ENCODE results near the gene MRPL53.
A peak's percentile ranks its signal among the peaks of the same experiment; 100 is the strongest.

MRPL53 gene

GRCh38 chr2:74507926-74508520 is 35.5 kb upstream of the MRPL53 start:
- peaks cover 15% of the 10 kb centered on the region for H3K27me3 ChIP-seq (ENCODE audit: control insufficient read depth, insufficient read depth, low read length)
- H3K4me2 ChIP-seq (ENCODE audit: low read length): peak overlapping the region; percentile 97
- peak overlapping the region; percentile 99 for H3K9ac ChIP-seq (ENCODE audit: low read depth, low read length)
- H3K4me3 ChIP-seq (ENCODE audit: low read length): peak overlapping the region; percentile 98
- H3K9me3 ChIP-seq (replicated peaks; ENCODE audit: low read length): no peaks in the 10 kb centered on the region
- peaks cover 17% of the 10 kb centered on the region for H3K36me3 ChIP-seq (ENCODE audit: insufficient read depth, low read length)
- H3K4me1 ChIP-seq (ENCODE audit: control insufficient read depth, insufficient read depth, low read length): peaks cover 46% of the 10 kb centered on the region

GRCh38 chr2:74507145-74507925 is 34.9 kb upstream of the MRPL53 start, which contains the start of gene PCGF1:
Gene PCGF1, minus strand, starts transcription at chr2:74507695. Its CDS starts 27 bp downstream, at chr2:74507668.
- Histone ChIP-seq H3K9ac (ENCODE audit: low read depth, low read length) (peak within 1 kb of the TSS; percentile 99), H3K4me2 (ENCODE audit: low read length) (peak within 1 kb of the TSS; percentile 97), H3K27me3 (ENCODE audit: control insufficient read depth, insufficient read depth, low read length) (peaks cover 10% of the 10 kb centered on the region), H3K4me1 (ENCODE audit: control insufficient read depth, insufficient read depth, low read length) (peaks cover 53% of the 10 kb centered on the region), H3K4me3 (ENCODE audit: low read length) (peak within 1 kb of the TSS; percentile 98), H3K9me3 (replicated peaks; ENCODE audit: low read length) (no peaks in the 10 kb centered on the region), H3K36me3 (ENCODE audit: insufficient read depth, low read length) (peaks cover 17% of the 10 kb centered on the region)

GRCh38 chr2:74505448-74506246 is 33.2 kb upstream of the MRPL53 start:
- Histone ChIP-seq H3K4me2 (ENCODE audit: low read length) (peak overlapping the region; percentile 75), H3K27me3 (ENCODE audit: control insufficient read depth, insufficient read depth, low read length) (peaks cover 17% of the 10 kb centered on the region), H3K4me1 (ENCODE audit: control insufficient read depth, insufficient read depth, low read length) (peaks cover 47% of the 10 kb centered on the region), H3K9me3 (replicated peaks; ENCODE audit: low read length) (no peaks in the 10 kb centered on the region), H3K9ac (ENCODE audit: low read depth, low read length) (no peak overlapping the region), H3K4me3 (ENCODE audit: low read length) (peak overlapping the region; percentile 98), H3K36me3 (ENCODE audit: insufficient read depth, low read length) (peaks cover 17% of the 10 kb centered on the region)

GRCh38 chr2:74504591-74504990 is 32.1 kb upstream of the MRPL53 start:
- peaks cover 17% of the 10 kb centered on the region for H3K36me3 ChIP-seq (ENCODE audit: insufficient read depth, low read length)
- no peaks in the 10 kb centered on the region for H3K9me3 ChIP-seq (replicated peaks; ENCODE audit: low read length)
- peaks cover 19% of the 10 kb centered on the region for H3K27me3 ChIP-seq (ENCODE audit: control insufficient read depth, insufficient read depth, low read length)
- H3K4me2 ChIP-seq (ENCODE audit: low read length): peak overlapping the region; percentile 29
- no peak overlapping the region for H3K9ac ChIP-seq (ENCODE audit: low read depth, low read length)
- peaks cover 48% of the 10 kb centered on the region for H3K4me1 ChIP-seq (ENCODE audit: control insufficient read depth, insufficient read depth, low read length)
- H3K4me3 ChIP-seq (ENCODE audit: low read length): no peak overlapping the region

GRCh38 chr2:74503506-74504475 is 31.3 kb upstream of the MRPL53 start:
- Histone ChIP-seq H3K36me3 (ENCODE audit: insufficient read depth, low read length) (peaks cover 17% of the 10 kb centered on the region), H3K4me2 (ENCODE audit: low read length) (peak overlapping the region; percentile 97), H3K27me3 (ENCODE audit: control insufficient read depth, insufficient read depth, low read length) (peaks cover 24% of the 10 kb centered on the region), H3K4me3 (ENCODE audit: low read length) (peak overlapping the region; percentile 77), H3K9me3 (replicated peaks; ENCODE audit: low read length) (no peaks in the 10 kb centered on the region), H3K9ac (ENCODE audit: low read depth, low read length) (peak overlapping the region; percentile 85), H3K4me1 (ENCODE audit: control insufficient read depth, insufficient read depth, low read length) (peaks cover 56% of the 10 kb centered on the region)

GRCh38 chr2:74502720-74503505 is 30.4 kb upstream of the MRPL53 start:
- Histone ChIP-seq H3K4me1 (ENCODE audit: control insufficient read depth, insufficient read depth, low read length) (peaks cover 59% of the 10 kb centered on the region), H3K4me3 (ENCODE audit: low read length) (peak overlapping the region; percentile 77), H3K36me3 (ENCODE audit: insufficient read depth, low read length) (peaks cover 17% of the 10 kb centered on the region), H3K4me2 (ENCODE audit: low read length) (peak overlapping the region; percentile 97), H3K27me3 (ENCODE audit: control insufficient read depth, insufficient read depth, low read length) (peaks cover 31% of the 10 kb centered on the region), H3K9ac (ENCODE audit: low read depth, low read length) (peak overlapping the region; percentile 85), H3K9me3 (replicated peaks; ENCODE audit: low read length) (no peaks in the 10 kb centered on the region)

- H3K27me3 ChIP-seq (ENCODE audit: control insufficient read depth, insufficient read depth, low read length): peaks cover 38% of the 10 kb centered on the region
- H3K9me3 ChIP-seq (replicated peaks; ENCODE audit: low read length): no peaks in the 10 kb centered on the region
- peak overlapping the region; percentile 97 for H3K4me2 ChIP-seq (ENCODE audit: low read length)
- H3K4me3 ChIP-seq (ENCODE audit: low read length): peak overlapping the region; percentile 77
- H3K36me3 ChIP-seq (ENCODE audit: insufficient read depth, low read length): peaks cover 17% of the 10 kb centered on the region
- peaks cover 62% of the 10 kb centered on the region for H3K4me1 ChIP-seq (ENCODE audit: control insufficient read depth, insufficient read depth, low read length)
- H3K9ac ChIP-seq (ENCODE audit: low read depth, low read length): peak overlapping the region; percentile 85
These were observed 29.8 kb upstream of the MRPL53 start for GRCh38 chr2:74502147-74502719.

GRCh38 chr2:74501335-74502071 is 29.0 kb upstream of the MRPL53 start:
- peaks cover 41% of the 10 kb centered on the region for H3K27me3 ChIP-seq (ENCODE audit: control insufficient read depth, insufficient read depth, low read length)
- H3K4me2 ChIP-seq (ENCODE audit: low read length): peak overlapping the region; percentile 97
- peaks cover 58% of the 10 kb centered on the region for H3K4me1 ChIP-seq (ENCODE audit: control insufficient read depth, insufficient read depth, low read length)
- no peak overlapping the region for H3K4me3 ChIP-seq (ENCODE audit: low read length)
- H3K36me3 ChIP-seq (ENCODE audit: insufficient read depth, low read length): peaks cover 17% of the 10 kb centered on the region
- no peaks in the 10 kb centered on the region for H3K9me3 ChIP-seq (replicated peaks; ENCODE audit: low read length)
- no peak overlapping the region for H3K9ac ChIP-seq (ENCODE audit: low read depth, low read length)

GRCh38 chr2:74500578-74500946 is 28.1 kb upstream of the MRPL53 start:
- Histone ChIP-seq H3K27me3 (ENCODE audit: control insufficient read depth, insufficient read depth, low read length) (peaks cover 41% of the 10 kb centered on the region), H3K9me3 (replicated peaks; ENCODE audit: low read length) (no peaks in the 10 kb centered on the region), H3K9ac (ENCODE audit: low read depth, low read length) (no peak overlapping the region), H3K4me1 (ENCODE audit: control insufficient read depth, insufficient read depth, low read length) (peaks cover 51% of the 10 kb centered on the region), H3K4me3 (ENCODE audit: low read length) (no peak overlapping the region), H3K36me3 (ENCODE audit: insufficient read depth, low read length) (peaks cover 11% of the 10 kb centered on the region), H3K4me2 (ENCODE audit: low read length) (no peak overlapping the region)
